ENCODE results near the gene GUCY2F. TPM values are rescaled to one million over a fixed set of nuclear protein-coding genes. Genes with fewer than 3 reads are reported as not detected.

Gene GUCY2F
- total and polyA plus RNA-seq, 2 donors: under 0.01 to 0.38 TPM

GRCh38 chrX:109352066-109352588, 129.8 kb downstream of the GUCY2F start:
- Histone ChIP-seq H3K27me3 (ENCODE audit: control insufficient read depth in 2 of 2, insufficient read depth in 1 of 2, low read length in 1 of 2) (no peaks in the 10 kb centered on the region), H3K27ac (ENCODE audit: low read depth in 1 of 2, low read length in 1 of 2) (no peak overlapping the region), H3K36me3 (ENCODE audit: control insufficient read depth in 2 of 2, insufficient read depth in 2 of 2, low read length in 1 of 2) (no peaks in the 10 kb centered on the region), H3K4me1 (ENCODE audit: control insufficient read depth in 2 of 2, insufficient read depth in 2 of 2, low read length in 2 of 2) (no peaks in the 10 kb centered on the region), H3K4me3 (ENCODE audit: low read length in 2 of 2) (no peak overlapping the region), H3K9me3 (ENCODE audit: control insufficient read depth in 2 of 2, insufficient read depth in 1 of 2, low read length in 1 of 2) (no peaks in the 10 kb centered on the region)
- DNase-seq (ENCODE audit: low read depth in 6 of 9, low spot score in 9 of 9): no peak
- WGBS: 75% methylated on average over 4 of the region's 4 CpGs

GRCh38 chrX:109351557-109351956, 130.3 kb downstream of the GUCY2F start:
- no peaks in the 10 kb centered on the region for H3K4me1 ChIP-seq (ENCODE audit: control insufficient read depth in 2 of 2, insufficient read depth in 2 of 2, low read length in 2 of 2)
- no peaks in the 10 kb centered on the region for H3K27me3 ChIP-seq (ENCODE audit: control insufficient read depth in 2 of 2, insufficient read depth in 1 of 2, low read length in 1 of 2)
- H3K4me3 ChIP-seq (ENCODE audit: low read length in 2 of 2): no peak overlapping the region
- 92% methylated on average over 3 of the region's 3 CpGs for WGBS
- no peak for DNase-seq (ENCODE audit: low read depth in 6 of 9, low spot score in 9 of 9)
- H3K36me3 ChIP-seq (ENCODE audit: control insufficient read depth in 2 of 2, insufficient read depth in 2 of 2, low read length in 1 of 2): no peaks in the 10 kb centered on the region
- H3K27ac ChIP-seq (ENCODE audit: low read depth in 1 of 2, low read length in 1 of 2): no peak overlapping the region
- no peaks in the 10 kb centered on the region for H3K9me3 ChIP-seq (ENCODE audit: control insufficient read depth in 2 of 2, insufficient read depth in 1 of 2, low read length in 1 of 2)

GRCh38 chrX:109350551-109350950, 131.3 kb downstream of the GUCY2F start:
- Histone ChIP-seq H3K27ac (ENCODE audit: low read depth in 1 of 2, low read length in 1 of 2) (no peak overlapping the region), H3K4me3 (ENCODE audit: low read length in 2 of 2) (no peak overlapping the region), H3K36me3 (ENCODE audit: control insufficient read depth in 2 of 2, insufficient read depth in 2 of 2, low read length in 1 of 2) (no peaks in the 10 kb centered on the region), H3K9me3 (ENCODE audit: control insufficient read depth in 2 of 2, insufficient read depth in 1 of 2, low read length in 1 of 2) (no peaks in the 10 kb centered on the region), H3K4me1 (ENCODE audit: control insufficient read depth in 2 of 2, insufficient read depth in 2 of 2, low read length in 2 of 2) (no peaks in the 10 kb centered on the region), H3K27me3 (ENCODE audit: control insufficient read depth in 2 of 2, insufficient read depth in 1 of 2, low read length in 1 of 2) (no peaks in the 10 kb centered on the region)
- no peak for DNase-seq (ENCODE audit: low read depth in 6 of 9, low spot score in 9 of 9)
- 73% methylated on average over 4 of the region's 4 CpGs for WGBS

GRCh38 chrX:109350051-109350450, 131.8 kb downstream of the GUCY2F start:
- no peak overlapping the region for H3K27ac ChIP-seq (ENCODE audit: low read depth in 1 of 2, low read length in 1 of 2)
- no peak overlapping the region for H3K4me3 ChIP-seq (ENCODE audit: low read length in 2 of 2)
- H3K27me3 ChIP-seq (ENCODE audit: control insufficient read depth in 2 of 2, insufficient read depth in 1 of 2, low read length in 1 of 2): no peaks in the 10 kb centered on the region
- H3K4me1 ChIP-seq (ENCODE audit: control insufficient read depth in 2 of 2, insufficient read depth in 2 of 2, low read length in 2 of 2): no peaks in the 10 kb centered on the region
- no peaks in the 10 kb centered on the region for H3K36me3 ChIP-seq (ENCODE audit: control insufficient read depth in 2 of 2, insufficient read depth in 2 of 2, low read length in 1 of 2)
- DNase-seq (ENCODE audit: low read depth in 6 of 9, low spot score in 9 of 9): no peak
- H3K9me3 ChIP-seq (ENCODE audit: control insufficient read depth in 2 of 2, insufficient read depth in 1 of 2, low read length in 1 of 2): no peaks in the 10 kb centered on the region

GRCh38 chrX:109347632-109348031, 134.3 kb downstream of the GUCY2F start:
- 17% methylated on average over 3 of the region's 3 CpGs for WGBS

GRCh38 chrX:109346491-109346890, 135.4 kb downstream of the GUCY2F start:
- no peaks in the 10 kb centered on the region for H3K4me1 ChIP-seq (ENCODE audit: control insufficient read depth in 2 of 2, insufficient read depth in 2 of 2, low read length in 2 of 2)
- no peak for DNase-seq (ENCODE audit: low read depth in 6 of 9, low spot score in 9 of 9)
- WGBS: 78% methylated on average over 1 of the region's 1 CpG
- H3K27ac ChIP-seq (ENCODE audit: low read depth in 1 of 2, low read length in 1 of 2): no peak overlapping the region
- H3K27me3 ChIP-seq (ENCODE audit: control insufficient read depth in 2 of 2, insufficient read depth in 1 of 2, low read length in 1 of 2): no peaks in the 10 kb centered on the region
- H3K4me3 ChIP-seq (ENCODE audit: low read length in 2 of 2): no peak overlapping the region
- H3K9me3 ChIP-seq (ENCODE audit: control insufficient read depth in 2 of 2, insufficient read depth in 1 of 2, low read length in 1 of 2): no peaks in the 10 kb centered on the region
- H3K36me3 ChIP-seq (ENCODE audit: control insufficient read depth in 2 of 2, insufficient read depth in 2 of 2, low read length in 1 of 2): no peaks in the 10 kb centered on the region

More at GRCh38 chrX:109347632-109348031, 134.3 kb downstream of the GUCY2F start:
- Histone ChIP-seq H3K36me3 (ENCODE audit: control insufficient read depth in 2 of 2, insufficient read depth in 2 of 2, low read length in 1 of 2) (no peaks in the 10 kb centered on the region), H3K27me3 (ENCODE audit: control insufficient read depth in 2 of 2, insufficient read depth in 1 of 2, low read length in 1 of 2) (no peaks in the 10 kb centered on the region), H3K4me3 (ENCODE audit: low read length in 2 of 2) (no peak overlapping the region), H3K4me1 (ENCODE audit: control insufficient read depth in 2 of 2, insufficient read depth in 2 of 2, low read length in 2 of 2) (no peaks in the 10 kb centered on the region), H3K27ac (ENCODE audit: low read depth in 1 of 2, low read length in 1 of 2) (no peak overlapping the region), H3K9me3 (ENCODE audit: control insufficient read depth in 2 of 2, insufficient read depth in 1 of 2, low read length in 1 of 2) (no peaks in the 10 kb centered on the region)
- no peak for DNase-seq (ENCODE audit: low read depth in 6 of 9, low spot score in 9 of 9)

GRCh38 chrX:109345856-109346255, 136.0 kb downstream of the GUCY2F start:
- Histone ChIP-seq H3K4me1 (ENCODE audit: control insufficient read depth in 2 of 2, insufficient read depth in 2 of 2, low read length in 2 of 2) (no peaks in the 10 kb centered on the region), H3K27me3 (ENCODE audit: control insufficient read depth in 2 of 2, insufficient read depth in 1 of 2, low read length in 1 of 2) (no peaks in the 10 kb centered on the region), H3K27ac (ENCODE audit: low read depth in 1 of 2, low read length in 1 of 2) (no peak overlapping the region), H3K4me3 (ENCODE audit: low read length in 2 of 2) (no peak overlapping the region), H3K9me3 (ENCODE audit: control insufficient read depth in 2 of 2, insufficient read depth in 1 of 2, low read length in 1 of 2) (no peaks in the 10 kb centered on the region), H3K36me3 (ENCODE audit: control insufficient read depth in 2 of 2, insufficient read depth in 2 of 2, low read length in 1 of 2) (no peaks in the 10 kb centered on the region)
- no peak for DNase-seq (ENCODE audit: low read depth in 6 of 9, low spot score in 9 of 9)

GRCh38 chrX:109344678-109345077, 137.2 kb downstream of the GUCY2F start:
- 49% methylated on average over 3 of the region's 3 CpGs for WGBS
- Histone ChIP-seq H3K36me3 (ENCODE audit: control insufficient read depth in 2 of 2, insufficient read depth in 2 of 2, low read length in 1 of 2) (no peaks in the 10 kb centered on the region), H3K4me3 (ENCODE audit: low read length in 2 of 2) (no peak overlapping the region), H3K27me3 (ENCODE audit: control insufficient read depth in 2 of 2, insufficient read depth in 1 of 2, low read length in 1 of 2) (no peaks in the 10 kb centered on the region), H3K27ac (ENCODE audit: low read depth in 1 of 2, low read length in 1 of 2) (no peak overlapping the region), H3K4me1 (ENCODE audit: control insufficient read depth in 2 of 2, insufficient read depth in 2 of 2, low read length in 2 of 2) (no peaks in the 10 kb centered on the region), H3K9me3 (ENCODE audit: control insufficient read depth in 2 of 2, insufficient read depth in 1 of 2, low read length in 1 of 2) (no peaks in the 10 kb centered on the region)
- no peak for DNase-seq (ENCODE audit: low read depth in 6 of 9, low spot score in 9 of 9)

- H3K4me3 ChIP-seq (ENCODE audit: low read length in 2 of 2): no peak overlapping the region
- H3K4me1 ChIP-seq (ENCODE audit: control insufficient read depth in 2 of 2, insufficient read depth in 2 of 2, low read length in 2 of 2): no peaks in the 10 kb centered on the region
- WGBS: 40% methylated on average over 1 of the region's 1 CpG
- no peaks in the 10 kb centered on the region for H3K27me3 ChIP-seq (ENCODE audit: control insufficient read depth in 2 of 2, insufficient read depth in 1 of 2, low read length in 1 of 2)
- no peaks in the 10 kb centered on the region for H3K9me3 ChIP-seq (ENCODE audit: control insufficient read depth in 2 of 2, insufficient read depth in 1 of 2, low read length in 1 of 2)
- H3K27ac ChIP-seq (ENCODE audit: low read depth in 1 of 2, low read length in 1 of 2): no peak overlapping the region
- no peak for DNase-seq (ENCODE audit: low read depth in 6 of 9, low spot score in 9 of 9)
- H3K36me3 ChIP-seq (ENCODE audit: control insufficient read depth in 2 of 2, insufficient read depth in 2 of 2, low read length in 1 of 2): no peaks in the 10 kb centered on the region
These were observed 137.8 kb downstream of the GUCY2F start for GRCh38 chrX:109344101-109344500.

- DNase-seq (ENCODE audit: low read depth in 6 of 9, low spot score in 9 of 9): no peak
- WGBS: 42% methylated on average over 2 of the region's 2 CpGs
- no peaks in the 10 kb centered on the region for H3K4me1 ChIP-seq (ENCODE audit: control insufficient read depth in 2 of 2, insufficient read depth in 2 of 2, low read length in 2 of 2)
These were observed 138.2 kb downstream of the GUCY2F start for GRCh38 chrX:109343671-109344070.

More at GRCh38 chrX:109343671-109344070, 138.2 kb downstream of the GUCY2F start:
- H3K9me3 ChIP-seq (ENCODE audit: control insufficient read depth in 2 of 2, insufficient read depth in 1 of 2, low read length in 1 of 2): peaks cover 0 to 1% of the 10 kb centered on the region in 2 donors
- no peak overlapping the region for H3K4me3 ChIP-seq (ENCODE audit: low read length in 2 of 2)
- H3K27ac ChIP-seq (ENCODE audit: low read depth in 1 of 2, low read length in 1 of 2): no peak overlapping the region
- H3K27me3 ChIP-seq (ENCODE audit: control insufficient read depth in 2 of 2, insufficient read depth in 1 of 2, low read length in 1 of 2): no peaks in the 10 kb centered on the region
- H3K36me3 ChIP-seq (ENCODE audit: control insufficient read depth in 2 of 2, insufficient read depth in 2 of 2, low read length in 1 of 2): no peaks in the 10 kb centered on the region

All from thymus (tissue), 11 donors.